GM19023 (cell line): ENCODE data around the gene RUVBL1.
A peak's percentile ranks its signal among the peaks of the same experiment; 100 is the strongest.
"Not testable (repeated sequence)": the region's sequence is repeated elsewhere in the genome, so short reads cannot be mapped to it uniquely, and the experiment has no call there.

Source experiments
- ATAC-seq: cut with Tn5 transposase; IDR thresholded peaks from one replicate; pipeline ENCODE4 v1.9.1; 2021; ENCODE audit warnings: mild to moderate bottlenecking, moderate library complexity; ENCODE audit not compliant: unreplicated experiment

Gene RUVBL1

GRCh38 chr3:128123538-128124368, at the start of gene RUVBL1:
RUVBL1 (minus strand) TSS chr3:128123812; CDS start chr3:128123724, 88 bp downstream.
- ATAC-seq, result peak; percentile 99

GRCh38 chr3:128173200-128173599, 49.6 kb upstream of the RUVBL1 start:
- ATAC-seq, result no peak

- ATAC-seq, result no peak
These were observed 47.4 kb upstream of the RUVBL1 start for GRCh38 chr3:128170866-128171516.

- ATAC-seq, result no peak
These were observed 45.2 kb upstream of the RUVBL1 start for GRCh38 chr3:128168836-128169235.

GRCh38 chr3:128167973-128168674, 44.5 kb upstream of the RUVBL1 start:
- ATAC-seq, result no peak

GRCh38 chr3:128167646-128167972, 44.0 kb upstream of the RUVBL1 start:
- no peak for ATAC-seq

GRCh38 chr3:128166971-128167453, 43.4 kb upstream of the RUVBL1 start:
- ATAC-seq, result no peak

- ATAC-seq, result no peak
These were observed 39.8 kb upstream of the RUVBL1 start for GRCh38 chr3:128163432-128163831.

GRCh38 chr3:128160661-128161060, 37.0 kb upstream of the RUVBL1 start:
- ATAC-seq, result no peak

GRCh38 chr3:128155616-128156360, 32.2 kb upstream of the RUVBL1 start:
- no peak for ATAC-seq

- not testable (repeated sequence) for ATAC-seq
These were observed 30.7 kb upstream of the RUVBL1 start for GRCh38 chr3:128154354-128154753.

- ATAC-seq, result peak; percentile 89
These were observed 29.8 kb upstream of the RUVBL1 start, which contains the start of gene EEFSEC for GRCh38 chr3:128153156-128154041. EEFSEC (plus strand) TSS chr3:128153481; CDS start chr3:128153508, 27 bp downstream.

GRCh38 chr3:128152419-128153155, 29.0 kb upstream of the RUVBL1 start:
- ATAC-seq, result peak; percentile 48

- no peak for ATAC-seq
These were observed 28.2 kb upstream of the RUVBL1 start for GRCh38 chr3:128151758-128152274.

- no peak for ATAC-seq
These were observed 26.0 kb upstream of the RUVBL1 start for GRCh38 chr3:128149650-128150049.

GRCh38 chr3:128146201-128146600, 22.6 kb upstream of the RUVBL1 start:
- ATAC-seq, result no peak

- no peak for ATAC-seq
These were observed 21.7 kb upstream of the RUVBL1 start for GRCh38 chr3:128145279-128145678.

GRCh38 chr3:128144512-128145187, 21.0 kb upstream of the RUVBL1 start:
- ATAC-seq, result no peak
